GM23248 (cell line): ENCODE measurements around the gene FBXW9. TPM values are rescaled to one million over a fixed set of nuclear protein-coding genes. Genes with fewer than 3 reads are reported as not detected.

Experiments
- DNase-seq: peaks from one replicate; pipeline ENCODE4 v3.0.0-alpha.2; 2015
- H2AFZ ChIP-seq: fragments of 200-600 bp; sonication (generic); 2 replicates; pipeline ENCODE4 v1.6.1; 2016; ENCODE audit warnings: antibody characterized with exemption
- H3F3A ChIP-seq: fragments of 200-600 bp; sonication (generic); 2 replicates; pipeline ENCODE4 v1.6.1; 2016; ENCODE audit warnings: mild to moderate bottlenecking, antibody characterized with exemption, mixed run types; ENCODE audit not compliant: insufficient read depth
- H3K27ac ChIP-seq: fragments of 200-600 bp; sonication (generic); 2 replicates; pipeline ENCODE4 v1.5.1; 2016; ENCODE audit warnings: mild to moderate bottlenecking
- H3K27me3 ChIP-seq: fragments of 200-600 bp; sonication (generic); replicated peaks from 2 replicates; pipeline ENCODE4 v1.6.1; 2016; ENCODE audit warnings: mild to moderate bottlenecking; ENCODE audit not compliant: insufficient read depth
- H3K36me3 ChIP-seq: fragments of 200-600 bp; sonication (generic); 2 replicates; pipeline ENCODE4 v1.6.1; 2016; ENCODE audit warnings: low read depth, mild to moderate bottlenecking
- H3K4me1 ChIP-seq: fragments of 200-600 bp; sonication (generic); 2 replicates; pipeline ENCODE4 v1.6.1; 2016; ENCODE audit warnings: mild to moderate bottlenecking; ENCODE audit not compliant: insufficient read depth
- H3K4me2 ChIP-seq: fragments of 200-600 bp; sonication (generic); one replicate; pipeline ENCODE4 v1.6.1; 2016; ENCODE audit warnings: mild to moderate bottlenecking; ENCODE audit not compliant: unreplicated experiment
- H3K4me3 ChIP-seq: fragments of 200-600 bp; sonication (generic); 2 replicates; pipeline ENCODE4 v1.5.1; 2016; ENCODE audit warnings: mild to moderate bottlenecking
- H3K79me2 ChIP-seq: fragments of 200-600 bp; sonication (generic); 2 replicates; pipeline ENCODE4 v1.6.1; 2016; ENCODE audit warnings: mild to moderate bottlenecking; ENCODE audit not compliant: insufficient read depth
- H3K9ac ChIP-seq: fragments of 200-600 bp; sonication (generic); 2 replicates; pipeline ENCODE4 v1.6.1; 2016; ENCODE audit warnings: mild to moderate bottlenecking
- H3K9me2 ChIP-seq: fragments of 200-600 bp; sonication (generic); 2 replicates; pipeline ENCODE4 v1.6.1; 2016; ENCODE audit warnings: mixed run types, mild to moderate bottlenecking, moderate library complexity; ENCODE audit not compliant: insufficient read depth
- H3K9me3 ChIP-seq: fragments of 200-600 bp; sonication (generic); one replicate; pipeline ENCODE4 v1.6.1; 2017; ENCODE audit warnings: low read depth
- H4K20me1 ChIP-seq: fragments of 200-600 bp; sonication (generic); 2 replicates; pipeline ENCODE4 v1.6.0; 2016; ENCODE audit not compliant: insufficient read depth
- EZH2 ChIP-seq: fragments of 200-600 bp; sonication (generic); IDR thresholded peaks from 2 replicates; pipeline ENCODE4 v1.6.1; 2018; ENCODE audit warnings: antibody characterized with exemption, mild to moderate bottlenecking; ENCODE audit not compliant: insufficient read depth, poor library complexity, severe bottlenecking
- EZH2phosphoT487 ChIP-seq: fragments of 200-600 bp; sonication (generic); IDR thresholded peaks from 2 replicates; pipeline ENCODE4 v1.6.1; 2018; ENCODE audit warnings: antibody characterized with exemption, moderate library complexity, mild to moderate bottlenecking, low read depth; ENCODE audit not compliant: insufficient read depth
- WGBS, 2 experiments: methylation state at CpG; one replicate each; pipeline ENCODE4 v1.1.6; 2015 to 2017; ENCODE audit warnings: low lambda C conversion rate in 2 of 2, low coverage in 1 of 2; ENCODE audit errors: missing lambda C conversion rate in 2 of 2; 5-methylcytosine and 5-hydroxymethylcytosine counted together
- in situ Hi-C: fragments of 300-500 bp; cut with MboI; formaldehyde crosslinking; loops from 2 replicates; pipeline ENCODE4 v1.15.0; 2020
- polyA plus RNA-seq: library from polyadenylated mRNA; unstranded; fragments of >200 nt; fragmentation: Nextera tagmentation; extraction: Ambion mirVana; gene quantifications from 2 replicates; pipeline ENCODE4 v1.2.1, GENCODE V29; 2016
- total RNA-seq: library from RNA; depleted of rRNA; stranded (reverse); fragments of >200 nt; shearing (Covaris generic); gene quantifications from 2 replicates; pipeline ENCODE4 v1.2.3, GENCODE V29; 2014

The FBXW9 gene
- total and polyA plus RNA-seq, 2 experiments from 2014 or later: 14.2 to 22.3 TPM

GRCh38 chr19:12665281-12665573 lies 31.2 kb downstream of the FBXW9 start:
- in situ Hi-C loops: no loop called here
- 95 to 97% methylated on average over 10 of the region's 10 CpGs for WGBS, 2 experiments

GRCh38 chr19:12664406-12665280 lies 31.8 kb downstream of the FBXW9 start:
- H3F3A ChIP-seq: peaks cover 6% of the 10 kb centered on the region; the same call in 1 of the 2 replicates
- no peaks in the 10 kb centered on the region for H3K9me3 ChIP-seq
- H3K9ac ChIP-seq: no peak overlapping the region
- H3K79me2 ChIP-seq: peaks cover 37% of the 10 kb centered on the region
- no peak overlapping the region for H2AFZ ChIP-seq
- H3K36me3 ChIP-seq: no peaks in the 10 kb centered on the region
- H3K27ac ChIP-seq: no peak overlapping the region
- H3K27me3 ChIP-seq: no peaks in the 10 kb centered on the region
- H3K4me2 ChIP-seq: no peak overlapping the region
- H3K9me2 ChIP-seq: no peaks in the 10 kb centered on the region
- peak; percentile 26 for DNase-seq
- no peak for TF ChIP-seq EZH2phosphoT487
- TF ChIP-seq EZH2: no peak
- in situ Hi-C loops: no loop called here
- H3K4me3 ChIP-seq: no peak overlapping the region
- WGBS, 2 experiments: 86 to 88% methylated on average over 29 of the region's 29 CpGs
- no peaks in the 10 kb centered on the region for H4K20me1 ChIP-seq
- peaks cover 16% of the 10 kb centered on the region for H3K4me1 ChIP-seq

More at GRCh38 chr19:12665281-12665573, 31.2 kb downstream of the FBXW9 start:
- H3K27ac ChIP-seq: no peak overlapping the region
- H3K36me3 ChIP-seq: no peaks in the 10 kb centered on the region
- H2AFZ ChIP-seq: no peak overlapping the region
- peaks cover 16% of the 10 kb centered on the region for H3K4me1 ChIP-seq
- H3K9me2 ChIP-seq: no peaks in the 10 kb centered on the region
- H3K27me3 ChIP-seq: no peaks in the 10 kb centered on the region
- no peaks in the 10 kb centered on the region for H3K9me3 ChIP-seq
- peaks cover 6% of the 10 kb centered on the region; the same call in 1 of the 2 replicates for H3F3A ChIP-seq
- DNase-seq: no peak
- H3K4me3 ChIP-seq: no peak overlapping the region
- H3K4me2 ChIP-seq: no peak overlapping the region
- no peak overlapping the region for H3K9ac ChIP-seq
- peaks cover 42% of the 10 kb centered on the region for H3K79me2 ChIP-seq
- H4K20me1 ChIP-seq: no peaks in the 10 kb centered on the region
- no peak for TF ChIP-seq EZH2
- no peak for TF ChIP-seq EZH2phosphoT487

- in situ Hi-C loops: no loop called here
- H3K36me3 ChIP-seq: no peaks in the 10 kb centered on the region; the same call in 1 of the 2 replicates
- TF ChIP-seq EZH2phosphoT487: no peak
Measured at GRCh38 chr19:12660980-12661379, 35.5 kb downstream of the FBXW9 start.

GRCh38 chr19:12657966-12658365 lies 38.5 kb downstream of the FBXW9 start:
- no peak overlapping the region for H3K4me3 ChIP-seq
- in situ Hi-C loops: no loop called here
- no peak for DNase-seq
- H3K27ac ChIP-seq: no peak overlapping the region
- H3K9ac ChIP-seq: no peak overlapping the region
- no peaks in the 10 kb centered on the region for H3K9me3 ChIP-seq
- no peak overlapping the region for H2AFZ ChIP-seq
- no peaks in the 10 kb centered on the region for H3K9me2 ChIP-seq
- H3F3A ChIP-seq: no peaks in the 10 kb centered on the region
- 91 to 99% methylated on average over 19 to 22 of the region's 22 CpGs for WGBS, 2 experiments
- peaks cover 6% of the 10 kb centered on the region; the same call in 1 of the 2 replicates for H3K36me3 ChIP-seq
- no peaks in the 10 kb centered on the region for H3K27me3 ChIP-seq
- no peaks in the 10 kb centered on the region for H4K20me1 ChIP-seq
- no peaks in the 10 kb centered on the region for H3K79me2 ChIP-seq
- no peaks in the 10 kb centered on the region for H3K4me1 ChIP-seq
- H3K4me2 ChIP-seq: no peak overlapping the region
- TF ChIP-seq EZH2phosphoT487 (no peak), EZH2 (no peak)

More at GRCh38 chr19:12660980-12661379, 35.5 kb downstream of the FBXW9 start:
- Histone ChIP-seq H3K4me2 (no peak overlapping the region), H3K9me3 (no peaks in the 10 kb centered on the region), H3K4me1 (no peaks in the 10 kb centered on the region), H3K9ac (no peak overlapping the region), H3K27me3 (no peaks in the 10 kb centered on the region), H3K4me3 (no peak overlapping the region), H3K9me2 (no peaks in the 10 kb centered on the region), H3F3A (no peaks in the 10 kb centered on the region), H3K79me2 (peaks cover 8% of the 10 kb centered on the region), H4K20me1 (no peaks in the 10 kb centered on the region), H3K27ac (no peak overlapping the region), H2AFZ (no peak overlapping the region)
- WGBS, 2 experiments: 88 to 89% methylated on average over 12 of the region's 12 CpGs
- DNase-seq: no peak
